ACHN (cell line): ENCODE results near the gene GPR155.
"Not testable (repeated sequence)": the region's sequence is repeated elsewhere in the genome, so short reads cannot be mapped to it uniquely, and the experiment has no call there.

Source experiments
- DNase-seq: peaks from one replicate; pipeline ENCODE4 v3.0.0-alpha.2; 2015
- in situ Hi-C: cut with HindIII; loops from 2 replicates; pipeline ENCODE4 v1.10.0; 2017; ENCODE audit warnings: low sequenced_read_pairs, low pct_ligation_motif_present, low pct_unique_long_range_greater_than_20kb

GPR155 gene

DNA sequence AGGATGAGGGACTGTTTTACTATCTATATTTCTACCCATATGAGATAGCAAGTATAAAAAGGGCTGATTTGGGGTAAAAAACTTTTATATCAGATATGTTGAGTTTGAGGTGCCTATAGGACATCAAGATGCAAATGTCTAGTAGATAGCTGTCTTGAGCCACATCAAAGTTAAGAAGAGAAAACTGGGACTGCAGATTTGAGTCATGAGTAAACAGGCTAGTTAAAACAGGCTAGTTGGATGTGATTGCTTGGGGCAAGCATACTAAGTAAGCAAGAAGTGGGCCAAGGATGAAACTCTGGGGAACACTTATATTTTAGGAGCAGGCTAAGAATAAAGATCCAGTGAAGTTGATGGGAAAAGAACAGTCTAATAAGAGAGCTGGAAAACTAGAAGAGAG lies 94.1 kb downstream of the GPR155 start:
- no peak for DNase-seq
- in situ Hi-C loops, result no loop called here

DNA sequence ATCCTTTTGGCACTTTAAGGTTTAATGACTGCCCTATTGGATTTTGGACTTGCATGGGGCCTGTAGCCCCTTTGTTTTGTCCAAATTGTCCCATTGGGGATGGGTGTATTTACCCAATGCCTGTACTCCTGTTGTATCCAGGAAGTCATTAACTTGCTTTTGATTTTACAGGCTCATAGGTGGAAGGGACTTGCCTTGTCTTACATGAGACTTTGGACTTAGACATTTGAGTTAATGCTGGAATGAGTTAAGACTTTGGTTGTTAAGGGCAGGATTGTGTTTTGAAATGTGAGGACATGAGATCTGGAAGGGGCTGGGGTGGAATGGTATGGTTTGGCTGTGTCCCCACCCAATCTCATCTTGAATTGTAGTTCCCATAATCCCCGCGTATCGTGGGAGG lies 96.5 kb downstream of the GPR155 start:
- in situ Hi-C loops, result not testable (repeated sequence)

DNA sequence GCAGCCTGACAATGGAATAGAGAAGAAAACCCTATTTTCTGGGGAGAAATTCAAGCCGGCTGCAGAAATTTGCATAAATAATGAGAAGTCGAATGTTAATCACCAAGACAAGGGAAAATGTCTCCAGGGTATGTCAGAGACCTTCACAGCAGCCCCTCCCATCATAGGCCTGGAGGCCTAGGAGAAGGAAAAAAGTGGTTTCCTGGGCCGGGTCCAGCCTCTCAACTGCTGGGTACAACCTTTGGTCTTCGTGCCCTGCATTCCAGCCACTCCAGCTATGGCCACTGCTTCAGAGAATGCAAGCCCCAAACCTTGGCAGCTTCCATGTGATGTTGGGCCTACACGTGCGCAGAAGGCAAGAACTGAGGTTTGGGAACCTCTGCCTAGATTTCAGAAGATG lies 97.3 kb downstream of the GPR155 start:
- DNase-seq, result no peak
- in situ Hi-C loops, result no loop called here

More for the DNA sequence above, 96.5 kb downstream of the GPR155 start:
- not testable (repeated sequence) for DNase-seq

DNA sequence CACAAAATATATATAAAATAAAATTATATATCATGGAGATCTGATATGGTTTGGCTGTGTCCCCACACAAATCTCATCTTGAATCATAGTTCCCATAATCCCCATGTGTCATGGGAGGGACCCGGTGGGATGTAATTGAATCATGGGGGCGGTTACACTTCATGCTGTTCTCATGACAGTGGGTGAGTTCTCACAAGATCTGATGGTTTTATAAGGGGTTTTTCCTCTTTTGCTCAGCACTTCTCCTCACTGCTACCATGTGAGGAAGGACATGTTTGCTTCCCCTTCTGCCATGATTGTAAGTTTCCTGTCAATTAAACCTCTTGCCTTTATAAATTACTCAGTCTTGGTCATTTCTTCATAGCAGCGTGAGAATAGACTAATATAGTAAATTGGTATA lies 98.1 kb downstream of the GPR155 start:
- DNase-seq, in situ Hi-C loops: not testable (repeated sequence)

DNA sequence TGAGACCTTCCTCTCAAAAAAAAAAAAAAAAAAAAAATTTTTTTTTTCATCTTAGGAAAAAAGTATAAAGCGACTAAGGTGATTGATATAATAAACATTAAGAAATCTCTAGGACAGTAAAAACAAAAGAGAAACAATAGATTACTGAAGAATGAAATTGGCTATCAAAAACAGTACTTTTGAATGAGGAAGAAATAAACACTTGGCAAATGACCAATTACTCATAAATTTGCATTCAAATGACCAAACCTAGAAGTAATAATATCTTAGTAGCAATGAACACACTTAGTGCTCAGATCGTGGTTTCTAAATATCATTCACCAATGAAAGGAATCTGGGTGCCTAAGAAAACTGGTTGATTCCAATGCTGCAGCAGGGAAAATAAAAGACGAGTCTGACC lies 101.6 kb downstream of the GPR155 start:
- no peak for DNase-seq
- in situ Hi-C loops, result no loop called here

DNA sequence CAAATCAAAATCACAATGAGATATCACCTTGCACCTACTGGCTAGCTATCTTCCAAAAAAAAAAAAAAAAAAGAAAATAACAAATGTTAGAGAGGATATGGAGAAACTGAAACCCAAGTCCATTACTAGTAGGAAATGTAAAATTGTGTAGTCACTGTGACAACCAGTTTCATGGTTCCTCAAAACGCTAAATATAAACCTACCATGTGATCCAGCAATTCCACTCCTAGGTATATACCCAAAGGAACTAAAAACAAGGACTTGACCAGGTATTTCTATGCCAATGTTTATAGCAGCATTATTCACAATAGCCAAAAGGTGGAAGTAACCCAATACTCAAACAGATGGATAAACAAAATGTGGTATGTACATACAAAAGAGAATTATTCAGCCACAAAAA lies 103.0 kb downstream of the GPR155 start:
- DNase-seq, result no peak
- in situ Hi-C loops, result no loop called here
